GM23338 (cell line): ENCODE data around the gene CHCT1. TPM values are rescaled to one million over a fixed set of nuclear protein-coding genes. Genes with fewer than 3 reads are reported as not detected.

Experiments
- ATAC-seq: fragments of 200-7000 bp; cut with Tn5 transposase; 3 replicates; pipeline ENCODE4 v1.9.1; 2020
- DNase-seq: peaks from one replicate; pipeline ENCODE4 v3.0.0-alpha.2; 2015; ENCODE audit warnings: low spot score
- H2AFZ ChIP-seq: fragments of 200-600 bp; sonication (generic); 2 replicates; pipeline ENCODE4 v1.8.0; 2016; ENCODE audit warnings: antibody characterized with exemption, mild to moderate bottlenecking, moderate library complexity
- H3F3A ChIP-seq: fragments of 200-600 bp; sonication (generic); replicated peaks from 2 replicates; pipeline ENCODE4 v1.8.0; 2017; ENCODE audit warnings: antibody characterized with exemption, mixed run types, low read depth
- H3K27ac ChIP-seq: fragments of 200-600 bp; sonication (generic); 2 replicates; pipeline ENCODE4 v1.6.1; 2016; ENCODE audit warnings: low read depth
- H3K27me3 ChIP-seq: fragments of 200-600 bp; sonication (generic); 2 replicates; pipeline ENCODE4 v1.8.0; 2016; ENCODE audit warnings: mild to moderate bottlenecking, mixed run types, moderate library complexity; ENCODE audit not compliant: insufficient read depth
- H3K36me3 ChIP-seq: fragments of 200-600 bp; sonication (generic); 2 replicates; pipeline ENCODE4 v1.8.0; 2016; ENCODE audit warnings: mild to moderate bottlenecking; ENCODE audit not compliant: insufficient read depth
- H3K4me1 ChIP-seq: fragments of 200-600 bp; sonication (generic); 2 replicates; pipeline ENCODE4 v1.8.0; 2016; ENCODE audit warnings: mild to moderate bottlenecking, moderate library complexity; ENCODE audit not compliant: insufficient read depth
- H3K4me2 ChIP-seq: fragments of 200-600 bp; sonication (generic); 2 replicates; pipeline ENCODE4 v1.7.1; 2017; ENCODE audit warnings: mixed run types
- H3K4me3 ChIP-seq: fragments of 200-600 bp; sonication (generic); 2 replicates; pipeline ENCODE4 v1.6.1; 2016; ENCODE audit warnings: mixed run types
- H3K79me2 ChIP-seq: fragments of 200-600 bp; sonication (generic); replicated peaks from 2 replicates; pipeline ENCODE4 v1.8.0; 2017; ENCODE audit warnings: mild to moderate bottlenecking; ENCODE audit not compliant: insufficient read depth
- H3K9me2 ChIP-seq: fragments of 200-600 bp; sonication (generic); 2 replicates; pipeline ENCODE4 v1.8.0; 2017; ENCODE audit not compliant: insufficient read depth
- H4K20me1 ChIP-seq: fragments of 200-600 bp; sonication (generic); replicated peaks from 2 replicates; pipeline ENCODE4 v1.8.0; 2017; ENCODE audit warnings: mild to moderate bottlenecking; ENCODE audit not compliant: insufficient read depth
- H3K27ac Mint-ChIP-seq: 2 replicates; pipeline ENCODE4 v1.8.0; 2020; ENCODE audit warnings: inconsistent platforms, mild to moderate bottlenecking, moderate library complexity, mixed read lengths
- H3K27me3 Mint-ChIP-seq: 3 replicates; pipeline ENCODE4 v1.8.0; 2022; ENCODE audit warnings: low read depth, mild to moderate bottlenecking, moderate library complexity, mixed read lengths, inconsistent platforms; ENCODE audit not compliant: insufficient read depth, poor library complexity
- H3K36me3 Mint-ChIP-seq: 3 replicates; pipeline ENCODE4 v1.8.0; 2021; ENCODE audit warnings: low read depth, mild to moderate bottlenecking, inconsistent platforms, moderate library complexity, mixed read lengths
- H3K4me1 Mint-ChIP-seq: 3 replicates; pipeline ENCODE4 v1.8.0; 2020; ENCODE audit warnings: mild to moderate bottlenecking, inconsistent platforms, mixed read lengths
- H3K4me3 Mint-ChIP-seq: 3 replicates; pipeline ENCODE4 v1.8.0; 2021; ENCODE audit warnings: moderate library complexity, mild to moderate bottlenecking, inconsistent platforms, mixed read lengths
- H3K9me3 Mint-ChIP-seq: 3 replicates; pipeline ENCODE4 v1.8.0; 2020; ENCODE audit warnings: moderate library complexity, mild to moderate bottlenecking, inconsistent platforms, mixed read lengths
- CREB1 ChIP-seq: fragments of 250-450 bp; sonication (Bioruptor Pico); IDR thresholded peaks from 2 replicates; pipeline ENCODE4 v1.5.0; 2020; ENCODE audit warnings: low read depth, mild to moderate bottlenecking, moderate library complexity
- CTCF ChIP-seq, 2 experiments: fragments of 200-600 bp in 1 of 2; sonication (generic) in 1 of 2; conservative IDR thresholded peaks; 2 replicates each; pipeline versions ENCODE4 v1.5.1 to v1.6.1; 2016 to 2017; ENCODE audit warnings: antibody characterized with exemption in 2 of 2, low read depth in 2 of 2, mild to moderate bottlenecking in 2 of 2, moderate library complexity in 1 of 2
- EZH2 ChIP-seq: fragments of 200-600 bp; sonication (generic); IDR thresholded peaks from one replicate; pipeline ENCODE4 v1.8.0; 2017; ENCODE audit warnings: antibody characterized with exemption, mild to moderate bottlenecking, low read depth; ENCODE audit not compliant: unreplicated experiment
- EZH2phosphoT487 ChIP-seq: fragments of 200-600 bp; sonication (generic); IDR thresholded peaks from one replicate; pipeline ENCODE4 v1.8.1; 2018; ENCODE audit warnings: antibody characterized with exemption; ENCODE audit not compliant: unreplicated experiment
- JUNB ChIP-seq: IDR thresholded peaks from one replicate; pipeline ENCODE4 v1.6.1; 2016; ENCODE audit warnings: antibody characterized with exemption; ENCODE audit not compliant: unreplicated experiment
- NANOG ChIP-seq: IDR thresholded peaks from 2 replicates; pipeline ENCODE4 v1.6.1; 2016; ENCODE audit warnings: antibody characterized with exemption, borderline replicate concordance
- POLR2AphosphoS5 ChIP-seq: IDR thresholded peaks from 2 replicates; pipeline ENCODE4 v1.6.1; 2016; ENCODE audit warnings: antibody characterized with exemption, low read depth
- REST ChIP-seq: IDR thresholded peaks from one replicate; pipeline ENCODE4 v1.6.1; 2018; ENCODE audit warnings: antibody characterized with exemption; ENCODE audit not compliant: unreplicated experiment
- STAT1 ChIP-seq: IDR thresholded peaks from one replicate; pipeline ENCODE4 v1.6.1; 2016; ENCODE audit warnings: antibody characterized with exemption; ENCODE audit not compliant: unreplicated experiment
- ZNF114 ChIP-seq: fragments of 250-450 bp; sonication (Bioruptor Pico); IDR thresholded peaks from 2 replicates; pipeline ENCODE4 v1.5.0; 2020; ENCODE audit warnings: mild to moderate bottlenecking, moderate library complexity
- ZNF331 ChIP-seq: fragments of 250-450 bp; sonication (Bioruptor Pico); IDR thresholded peaks from 2 replicates; pipeline ENCODE4 v1.5.0; 2020; ENCODE audit warnings: low read depth, mild to moderate bottlenecking, moderate library complexity
- polyA plus RNA-seq: library from polyadenylated mRNA; unstranded; fragments of >200 nt; fragmentation: Nextera tagmentation; extraction: Ambion mirVana; gene quantifications from 2 replicates; pipeline ENCODE4 v1.2.1, GENCODE V29; 2016
- total RNA-seq: library from RNA; depleted of rRNA; stranded (reverse); fragments of >200 nt; shearing (Covaris generic); gene quantifications from 2 replicates; pipeline ENCODE4 v1.2.3, GENCODE V29; 2014
- TF ChIP-seq, protein P1 (sequence below): IDR thresholded peaks from 2 replicates; pipeline ENCODE4 v1.6.1; 2016; ENCODE audit warnings: antibody characterized with exemption
- TF ChIP-seq, protein P2 (sequence below): fragments of 250-450 bp; sonication (Bioruptor Pico); IDR thresholded peaks from 2 replicates; pipeline ENCODE4 v1.5.0; 2020; ENCODE audit warnings: mild to moderate bottlenecking, moderate library complexity

The CHCT1 gene
- total and polyA plus RNA-seq, 2 experiments from 2014 or later, result 0.61 TPM; not detected in 1

DNA sequence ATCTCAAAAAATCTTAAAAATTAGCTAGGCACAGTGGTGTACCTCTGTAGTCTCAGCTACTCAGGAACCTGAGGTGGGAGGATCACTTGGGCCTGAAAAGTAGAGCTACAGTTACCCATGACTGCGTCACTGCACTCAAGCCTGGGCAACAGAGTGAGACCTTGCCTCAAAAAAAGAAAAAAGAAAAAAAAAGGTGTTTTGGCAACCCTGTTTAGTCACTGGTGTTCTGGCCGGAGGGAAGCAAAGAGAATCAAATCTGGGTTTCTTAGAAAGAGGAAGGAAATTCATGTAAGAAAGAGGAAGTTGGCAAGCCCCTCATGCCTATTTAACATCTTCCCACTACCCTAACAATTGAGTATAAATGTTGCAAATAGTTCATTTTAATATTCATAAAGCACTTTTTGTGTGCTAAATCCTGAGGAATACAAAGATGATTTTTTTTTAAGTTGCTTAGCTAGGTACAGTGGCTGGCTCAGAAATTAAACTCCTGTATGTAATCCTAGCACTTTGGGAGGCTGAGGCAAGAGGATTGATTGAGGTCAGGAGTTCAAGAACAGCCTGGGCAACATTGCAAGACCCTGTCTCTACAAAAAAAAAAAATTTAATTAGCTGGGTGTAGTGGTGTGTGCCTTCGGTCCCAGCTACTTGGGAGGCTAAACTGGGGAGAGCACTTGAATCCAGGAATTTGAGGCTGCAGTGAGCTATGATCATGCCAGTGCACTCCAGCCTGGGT lies 23.9 kb upstream of the CHCT1 start (continued):
- no peak for TF ChIP-seq REST

- Histone ChIP-seq H2AFZ (no peak overlapping the region), H3K79me2 (no peaks in the 10 kb centered on the region), H3K4me1 (no peaks in the 10 kb centered on the region), H3F3A (no peaks in the 10 kb centered on the region), H3K4me3 (no peak overlapping the region), H3K27me3 (no peaks in the 10 kb centered on the region), H3K36me3 (no peaks in the 10 kb centered on the region), H3K27ac (no peak overlapping the region), H4K20me1 (no peaks in the 10 kb centered on the region), H3K9me2 (no peaks in the 10 kb centered on the region), H3K4me2 (no peak overlapping the region)
- H3K27me3 Mint-ChIP-seq, result no peaks in the 10 kb centered on the region
- H3K4me1 Mint-ChIP-seq, result no peaks in the 10 kb centered on the region; the same call in 1 of the 3 replicates
- no peak for DNase-seq
- H3K36me3 Mint-ChIP-seq, result no peaks in the 10 kb centered on the region
- no peak overlapping the region for H3K4me3 Mint-ChIP-seq
- no peaks in the 10 kb centered on the region for H3K9me3 Mint-ChIP-seq
- ATAC-seq, result no peak
- H3K27ac Mint-ChIP-seq, result no peak overlapping the region
- TF ChIP-seq POLR2AphosphoS5 (no peak), EZH2 (no peak), CTCF (conservative IDR thresholded peaks at IDR 0.05; ENCODE audit: low read depth in 2 of 2) (no peak), CREB1 (CRISPR knock-in tag) (no peak), JUNB (no peak), ZNF331 (CRISPR knock-in tag) (no peak), EZH2phosphoT487 (no peak), NANOG (no peak), ZNF114 (no peak), STAT1 (no peak)
- TF ChIP-seq, protein P1, sequence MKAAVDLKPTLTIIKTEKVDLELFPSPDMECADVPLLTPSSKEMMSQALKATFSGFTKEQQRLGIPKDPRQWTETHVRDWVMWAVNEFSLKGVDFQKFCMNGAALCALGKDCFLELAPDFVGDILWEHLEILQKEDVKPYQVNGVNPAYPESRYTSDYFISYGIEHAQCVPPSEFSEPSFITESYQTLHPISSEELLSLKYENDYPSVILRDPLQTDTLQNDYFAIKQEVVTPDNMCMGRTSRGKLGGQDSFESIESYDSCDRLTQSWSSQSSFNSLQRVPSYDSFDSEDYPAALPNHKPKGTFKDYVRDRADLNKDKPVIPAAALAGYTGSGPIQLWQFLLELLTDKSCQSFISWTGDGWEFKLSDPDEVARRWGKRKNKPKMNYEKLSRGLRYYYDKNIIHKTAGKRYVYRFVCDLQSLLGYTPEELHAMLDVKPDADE, result no peak
- TF ChIP-seq, protein P2, sequence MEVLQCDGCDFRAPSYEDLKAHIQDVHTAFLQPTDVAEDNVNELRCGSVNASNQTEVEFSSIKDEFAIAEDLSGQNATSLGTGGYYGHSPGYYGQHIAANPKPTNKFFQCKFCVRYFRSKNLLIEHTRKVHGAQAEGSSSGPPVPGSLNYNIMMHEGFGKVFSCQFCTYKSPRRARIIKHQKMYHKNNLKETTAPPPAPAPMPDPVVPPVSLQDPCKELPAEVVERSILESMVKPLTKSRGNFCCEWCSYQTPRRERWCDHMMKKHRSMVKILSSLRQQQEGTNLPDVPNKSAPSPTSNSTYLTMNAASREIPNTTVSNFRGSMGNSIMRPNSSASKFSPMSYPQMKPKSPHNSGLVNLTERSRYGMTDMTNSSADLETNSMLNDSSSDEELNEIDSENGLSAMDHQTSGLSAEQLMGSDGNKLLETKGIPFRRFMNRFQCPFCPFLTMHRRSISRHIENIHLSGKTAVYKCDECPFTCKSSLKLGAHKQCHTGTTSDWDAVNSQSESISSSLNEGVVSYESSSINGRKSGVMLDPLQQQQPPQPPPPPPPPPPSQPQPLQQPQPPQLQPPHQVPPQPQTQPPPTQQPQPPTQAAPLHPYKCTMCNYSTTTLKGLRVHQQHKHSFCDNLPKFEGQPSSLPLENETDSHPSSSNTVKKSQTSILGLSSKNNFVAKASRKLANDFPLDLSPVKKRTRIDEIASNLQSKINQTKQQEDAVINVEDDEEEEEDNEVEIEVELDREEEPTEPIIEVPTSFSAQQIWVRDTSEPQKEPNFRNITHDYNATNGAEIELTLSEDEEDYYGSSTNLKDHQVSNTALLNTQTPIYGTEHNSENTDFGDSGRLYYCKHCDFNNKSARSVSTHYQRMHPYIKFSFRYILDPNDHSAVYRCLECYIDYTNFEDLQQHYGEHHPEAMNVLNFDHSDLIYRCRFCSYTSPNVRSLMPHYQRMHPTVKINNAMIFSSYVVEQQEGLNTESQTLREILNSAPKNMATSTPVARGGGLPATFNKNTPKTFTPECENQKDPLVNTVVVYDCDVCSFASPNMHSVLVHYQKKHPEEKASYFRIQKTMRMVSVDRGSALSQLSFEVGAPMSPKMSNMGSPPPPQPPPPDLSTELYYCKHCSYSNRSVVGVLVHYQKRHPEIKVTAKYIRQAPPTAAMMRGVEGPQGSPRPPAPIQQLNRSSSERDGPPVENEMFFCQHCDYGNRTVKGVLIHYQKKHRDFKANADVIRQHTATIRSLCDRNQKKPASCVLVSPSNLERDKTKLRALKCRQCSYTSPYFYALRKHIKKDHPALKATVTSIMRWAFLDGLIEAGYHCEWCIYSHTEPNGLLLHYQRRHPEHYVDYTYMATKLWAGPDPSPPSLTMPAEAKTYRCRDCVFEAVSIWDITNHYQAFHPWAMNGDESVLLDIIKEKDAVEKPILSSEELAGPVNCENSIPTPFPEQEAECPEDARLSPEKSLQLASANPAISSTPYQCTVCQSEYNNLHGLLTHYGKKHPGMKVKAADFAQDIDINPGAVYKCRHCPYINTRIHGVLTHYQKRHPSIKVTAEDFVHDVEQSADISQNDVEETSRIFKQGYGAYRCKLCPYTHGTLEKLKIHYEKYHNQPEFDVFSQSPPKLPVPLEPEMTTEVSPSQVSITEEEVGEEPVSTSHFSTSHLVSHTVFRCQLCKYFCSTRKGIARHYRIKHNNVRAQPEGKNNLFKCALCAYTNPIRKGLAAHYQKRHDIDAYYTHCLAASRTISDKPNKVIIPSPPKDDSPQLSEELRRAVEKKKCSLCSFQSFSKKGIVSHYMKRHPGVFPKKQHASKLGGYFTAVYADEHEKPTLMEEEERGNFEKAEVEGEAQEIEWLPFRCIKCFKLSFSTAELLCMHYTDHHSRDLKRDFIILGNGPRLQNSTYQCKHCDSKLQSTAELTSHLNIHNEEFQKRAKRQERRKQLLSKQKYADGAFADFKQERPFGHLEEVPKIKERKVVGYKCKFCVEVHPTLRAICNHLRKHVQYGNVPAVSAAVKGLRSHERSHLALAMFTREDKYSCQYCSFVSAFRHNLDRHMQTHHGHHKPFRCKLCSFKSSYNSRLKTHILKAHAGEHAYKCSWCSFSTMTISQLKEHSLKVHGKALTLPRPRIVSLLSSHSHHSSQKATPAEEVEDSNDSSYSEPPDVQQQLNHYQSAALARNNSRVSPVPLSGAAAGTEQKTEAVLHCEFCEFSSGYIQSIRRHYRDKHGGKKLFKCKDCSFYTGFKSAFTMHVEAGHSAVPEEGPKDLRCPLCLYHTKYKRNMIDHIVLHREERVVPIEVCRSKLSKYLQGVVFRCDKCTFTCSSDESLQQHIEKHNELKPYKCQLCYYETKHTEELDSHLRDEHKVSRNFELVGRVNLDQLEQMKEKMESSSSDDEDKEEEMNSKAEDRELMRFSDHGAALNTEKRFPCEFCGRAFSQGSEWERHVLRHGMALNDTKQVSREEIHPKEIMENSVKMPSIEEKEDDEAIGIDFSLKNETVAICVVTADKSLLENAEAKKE (CRISPR knock-in tag), result no peak
These were observed 20.5 kb upstream of the CHCT1 start for GRCh38 chr17:60401819-60402218.
